ENCODE data around the gene ATP12A.
A peak's percentile ranks its signal among the peaks of the same experiment; 100 is the strongest.
"Not testable (repeated sequence)": the region's sequence is repeated elsewhere in the genome, so short reads cannot be mapped to it uniquely, and the experiment has no call there.

Gene ATP12A

DNA sequence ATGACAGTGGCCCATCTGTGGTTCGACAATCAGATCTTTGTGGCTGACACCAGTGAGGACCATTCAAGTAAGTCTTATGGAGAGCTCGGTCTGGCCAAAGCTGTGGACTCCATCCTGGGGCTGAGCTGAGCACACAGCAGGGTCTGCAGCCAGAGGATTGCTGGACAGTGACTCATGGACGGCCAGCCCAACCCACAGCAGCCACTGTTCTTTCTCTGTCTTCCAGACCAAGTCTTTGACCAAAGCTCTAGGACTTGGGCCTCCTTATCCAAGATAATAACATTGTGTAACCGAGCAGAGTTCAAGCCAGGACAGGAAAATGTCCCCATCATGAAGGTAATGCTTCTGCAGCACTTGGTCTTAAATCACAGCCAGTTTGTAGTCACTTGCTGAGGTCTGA lies 12.4 kb downstream of the ATP12A start:
- DNase-seq, result no peak

DNA sequence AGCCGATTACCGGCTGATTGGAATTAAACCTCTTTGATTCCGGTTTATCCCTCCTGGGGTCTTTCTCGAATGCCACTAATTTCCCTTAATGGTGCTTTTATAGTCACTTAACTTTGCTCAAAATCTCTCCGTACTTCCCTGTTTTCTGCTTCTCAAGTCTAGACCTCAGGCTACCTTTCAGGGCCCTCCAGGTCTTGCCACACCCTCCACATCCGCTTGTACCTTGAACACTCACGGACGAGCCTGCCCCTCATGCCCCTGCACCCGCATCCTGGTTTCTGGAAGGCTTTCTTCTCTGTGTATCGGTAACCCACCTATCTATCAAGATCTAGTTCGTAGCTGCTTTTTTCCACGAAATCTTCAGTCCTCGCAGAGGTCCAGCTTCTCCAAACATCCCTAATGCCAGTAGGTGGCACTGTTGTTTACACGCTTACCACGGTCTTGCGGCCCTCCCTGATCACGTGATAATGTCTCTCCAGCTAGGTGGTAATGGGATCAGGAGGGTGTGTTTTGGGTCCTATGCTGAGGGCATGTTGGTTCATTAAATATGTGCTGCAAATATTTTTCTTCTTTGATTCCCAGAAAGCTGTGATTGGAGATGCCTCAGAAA lies 13.8 kb downstream of the ATP12A start:
- DNase-seq, result peak; percentile 40

DNA sequence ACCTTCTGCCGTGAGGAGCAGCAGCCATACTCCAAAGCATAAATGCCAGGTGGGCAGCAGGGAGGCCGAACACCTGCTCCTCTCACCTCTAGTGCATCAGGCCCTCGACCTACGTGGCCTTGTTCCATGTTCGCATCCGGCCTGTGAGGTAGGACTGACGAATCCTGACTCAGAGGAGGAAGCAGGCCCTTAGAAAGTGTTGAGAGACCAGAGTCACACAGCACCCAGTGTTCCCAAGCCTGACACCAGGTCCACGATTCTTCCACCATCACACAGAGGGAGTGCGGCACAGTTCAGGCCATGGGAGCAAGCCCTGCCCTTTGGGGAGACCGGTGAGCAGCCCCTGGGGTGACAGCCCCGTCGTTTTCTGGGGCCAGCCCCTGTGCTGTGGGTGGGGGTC lies 14.7 kb downstream of the ATP12A start:
- DNase-seq, result no peak

DNA sequence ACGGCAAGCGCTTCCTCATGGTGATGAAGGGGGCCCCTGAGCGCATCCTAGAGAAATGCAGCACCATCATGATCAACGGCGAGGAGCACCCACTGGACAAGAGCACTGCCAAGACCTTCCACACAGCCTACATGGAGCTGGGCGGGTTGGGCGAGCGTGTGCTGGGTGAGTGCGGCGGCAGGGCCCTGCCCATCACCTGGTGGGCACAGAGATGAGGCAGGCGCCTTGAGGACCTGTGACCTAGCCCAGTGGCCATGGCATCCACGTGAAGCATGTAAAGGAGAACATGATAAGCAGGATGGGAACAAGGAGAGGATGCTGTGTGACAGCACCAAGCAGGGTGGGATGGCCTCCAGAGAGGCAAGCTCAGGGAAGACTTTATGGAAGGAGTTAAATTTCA lies 18.5 kb downstream of the ATP12A start:
- DNase-seq, result no peak

DNA sequence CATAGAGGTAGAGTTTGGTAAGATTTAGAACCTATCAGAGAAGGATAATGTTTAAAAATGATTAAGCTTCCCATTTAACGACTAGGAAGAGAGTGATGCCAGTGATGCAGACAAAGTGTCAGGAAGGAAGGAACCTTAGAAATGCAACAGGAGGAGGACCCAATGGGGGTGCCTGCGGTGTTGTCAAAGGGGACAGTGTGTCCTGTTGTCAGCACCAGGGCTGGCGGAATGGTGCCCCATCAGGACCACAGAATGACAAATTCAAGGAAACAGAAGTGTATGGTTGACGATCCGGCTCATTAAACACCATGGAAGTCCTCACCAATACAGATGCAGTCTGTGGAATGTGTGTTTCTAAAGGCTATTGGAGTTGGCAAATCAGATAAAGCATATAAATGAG lies 19.3 kb downstream of the ATP12A start:
- no peak for DNase-seq

DNA sequence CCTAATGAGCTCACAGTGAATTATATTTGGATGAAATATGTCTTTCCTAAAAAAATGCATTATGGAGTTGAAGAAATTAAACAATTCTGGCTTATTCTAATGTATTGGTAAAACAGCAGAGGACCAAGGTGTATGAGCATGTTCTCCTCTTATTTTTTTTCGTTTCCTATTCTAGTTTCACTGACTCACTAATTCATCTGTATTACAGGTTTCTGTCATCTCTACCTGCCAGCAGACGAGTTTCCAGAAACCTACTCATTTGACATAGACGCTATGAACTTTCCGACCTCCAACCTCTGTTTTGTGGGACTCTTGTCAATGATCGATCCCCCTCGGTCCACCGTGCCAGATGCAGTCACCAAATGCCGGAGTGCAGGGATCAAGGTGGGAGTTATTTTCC lies 20.3 kb downstream of the ATP12A start:
- no peak for DNase-seq

DNA sequence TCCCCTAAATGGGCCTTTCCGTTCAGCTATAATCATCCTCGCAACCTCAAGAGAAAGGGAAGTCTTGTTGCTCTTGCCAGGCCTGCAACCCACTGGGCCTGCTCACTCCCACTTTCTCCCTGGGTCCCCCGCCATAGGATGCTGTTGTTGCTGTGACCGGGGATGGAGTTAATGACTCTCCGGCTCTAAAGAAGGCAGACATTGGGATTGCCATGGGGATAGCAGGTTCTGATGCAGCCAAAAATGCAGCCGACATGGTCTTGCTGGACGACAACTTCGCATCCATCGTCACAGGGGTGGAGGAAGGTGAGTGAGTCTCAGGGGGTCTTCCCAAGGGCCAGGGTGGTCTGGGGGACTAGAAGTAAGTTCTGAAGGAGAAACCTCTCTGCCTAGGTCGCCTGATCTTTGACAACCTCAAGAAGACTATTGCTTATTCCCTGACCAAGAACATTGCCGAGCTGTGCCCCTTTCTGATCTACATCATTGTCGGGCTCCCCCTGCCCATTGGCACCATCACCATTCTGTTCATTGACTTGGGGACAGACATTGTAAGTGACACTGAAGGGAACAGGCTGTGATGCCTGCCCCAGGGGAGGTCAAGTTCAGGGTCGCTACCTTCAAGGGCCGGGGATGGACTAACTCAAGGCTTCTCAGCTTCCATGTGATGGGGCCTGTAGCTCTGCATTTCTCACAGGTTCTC lies 26.8 kb downstream of the ATP12A start:
- DNase-seq, result no peak

DNA sequence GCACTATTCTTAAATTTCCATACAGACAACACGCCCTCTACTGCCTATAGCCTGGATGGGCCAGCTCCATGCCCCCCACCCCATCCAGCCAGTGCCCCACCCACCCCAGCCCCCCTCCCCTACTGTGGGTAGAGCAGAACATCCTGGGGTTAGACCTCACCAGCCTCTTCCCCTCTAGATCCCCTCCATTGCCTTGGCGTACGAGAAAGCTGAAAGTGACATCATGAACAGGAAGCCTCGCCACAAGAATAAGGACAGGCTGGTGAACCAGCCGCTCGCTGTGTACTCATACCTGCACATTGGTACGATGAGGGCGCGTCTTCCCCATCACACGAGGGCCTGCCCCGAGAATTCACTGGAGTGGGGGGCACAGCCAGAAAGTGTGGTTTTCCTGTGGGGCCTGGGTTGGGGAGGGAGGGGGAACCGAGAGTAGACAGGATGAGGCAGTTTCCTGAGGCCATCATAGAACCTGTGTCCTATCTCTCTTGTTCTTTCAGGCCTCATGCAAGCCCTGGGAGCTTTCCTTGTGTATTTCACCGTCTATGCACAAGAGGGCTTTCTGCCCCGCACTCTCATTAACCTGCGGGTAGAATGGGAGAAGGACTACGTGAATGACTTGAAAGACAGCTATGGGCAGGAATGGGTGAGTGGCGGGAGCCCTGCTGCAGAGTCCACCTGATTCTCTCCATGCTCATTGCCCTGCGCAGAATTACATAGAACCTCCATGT lies 29.1 kb downstream of the ATP12A start:
- DNase-seq, result no peak

DNA sequence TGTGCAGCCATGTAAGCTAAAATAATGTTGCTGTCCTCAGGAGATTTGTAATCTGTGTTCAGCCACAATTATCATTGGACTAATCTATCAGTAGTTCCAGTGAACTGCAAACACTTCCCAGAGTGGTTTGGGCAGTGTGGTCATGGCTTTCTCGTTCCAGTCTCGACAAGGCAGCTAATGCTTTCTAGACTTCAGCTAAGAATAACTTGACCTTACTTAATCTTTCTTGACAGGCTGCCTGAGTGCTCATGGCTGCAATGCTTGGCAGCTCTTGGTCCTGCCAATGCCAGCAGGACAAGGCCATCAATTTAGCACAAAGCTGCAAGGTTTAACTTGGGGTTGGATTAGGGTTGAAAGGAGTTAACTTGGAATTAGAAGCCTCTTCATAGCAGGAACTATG lies 32.8 kb downstream of the ATP12A start:
- no peak for DNase-seq

DNA sequence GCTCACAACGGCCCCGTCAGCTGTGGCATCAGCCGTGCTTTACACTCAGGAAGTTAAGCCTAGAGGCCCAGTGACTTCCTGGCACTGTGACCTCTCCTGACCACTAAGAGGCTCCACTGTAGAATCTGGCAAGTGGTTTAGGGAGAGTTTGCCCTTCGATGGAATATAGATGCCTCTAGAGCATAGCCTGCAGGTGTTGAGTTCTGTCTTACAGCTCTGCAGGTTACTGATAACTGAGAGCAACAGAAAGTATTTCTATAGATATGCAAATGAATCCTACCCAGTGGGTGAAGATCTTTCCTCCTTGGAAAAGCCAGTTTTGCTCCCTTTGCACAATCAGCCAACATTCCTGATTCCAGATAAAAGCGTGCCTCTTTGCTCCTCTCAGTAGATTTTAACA lies 35.8 kb downstream of the ATP12A start:
- no peak for DNase-seq

DNA sequence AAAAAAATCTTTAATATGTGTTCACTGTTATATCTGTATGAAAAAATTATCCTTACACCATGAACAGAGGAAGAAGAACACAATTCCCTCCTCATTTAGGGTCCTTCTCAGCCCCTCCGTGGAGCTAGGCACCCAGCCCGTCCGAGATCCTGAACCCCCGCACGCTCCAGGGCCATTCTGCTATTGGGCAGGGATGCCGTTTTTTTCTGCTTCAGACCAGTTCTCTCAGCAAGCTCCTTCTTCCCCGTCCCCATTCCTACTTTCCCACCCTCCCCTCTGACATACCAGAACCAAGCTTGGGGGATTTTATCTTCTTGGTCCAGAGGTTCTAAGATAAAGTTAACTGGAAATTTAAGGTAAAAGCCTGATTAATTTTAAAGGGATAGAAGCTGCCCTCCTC lies 36.2 kb downstream of the ATP12A start:
- no peak for DNase-seq

DNA sequence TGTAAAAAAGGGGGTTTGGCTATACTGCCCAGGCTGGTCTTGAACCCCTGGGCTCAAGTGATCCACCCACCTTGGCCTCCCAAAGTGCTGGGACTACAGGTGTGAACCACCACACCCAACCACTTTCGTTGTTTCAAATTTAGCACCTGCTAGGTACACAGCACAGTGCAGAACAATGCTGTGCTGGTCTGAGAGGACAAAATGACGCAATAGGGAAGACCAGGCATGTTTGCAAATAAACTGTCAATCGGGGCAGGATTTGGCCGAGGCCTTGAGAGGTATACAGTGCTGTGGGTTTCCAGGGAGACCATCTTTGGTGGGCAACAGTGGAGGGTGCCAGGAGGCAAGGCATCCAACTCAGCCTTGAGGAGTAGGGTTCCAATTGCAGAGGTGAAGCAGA lies 37.0 kb downstream of the ATP12A start:
- no peak for DNase-seq

DNA sequence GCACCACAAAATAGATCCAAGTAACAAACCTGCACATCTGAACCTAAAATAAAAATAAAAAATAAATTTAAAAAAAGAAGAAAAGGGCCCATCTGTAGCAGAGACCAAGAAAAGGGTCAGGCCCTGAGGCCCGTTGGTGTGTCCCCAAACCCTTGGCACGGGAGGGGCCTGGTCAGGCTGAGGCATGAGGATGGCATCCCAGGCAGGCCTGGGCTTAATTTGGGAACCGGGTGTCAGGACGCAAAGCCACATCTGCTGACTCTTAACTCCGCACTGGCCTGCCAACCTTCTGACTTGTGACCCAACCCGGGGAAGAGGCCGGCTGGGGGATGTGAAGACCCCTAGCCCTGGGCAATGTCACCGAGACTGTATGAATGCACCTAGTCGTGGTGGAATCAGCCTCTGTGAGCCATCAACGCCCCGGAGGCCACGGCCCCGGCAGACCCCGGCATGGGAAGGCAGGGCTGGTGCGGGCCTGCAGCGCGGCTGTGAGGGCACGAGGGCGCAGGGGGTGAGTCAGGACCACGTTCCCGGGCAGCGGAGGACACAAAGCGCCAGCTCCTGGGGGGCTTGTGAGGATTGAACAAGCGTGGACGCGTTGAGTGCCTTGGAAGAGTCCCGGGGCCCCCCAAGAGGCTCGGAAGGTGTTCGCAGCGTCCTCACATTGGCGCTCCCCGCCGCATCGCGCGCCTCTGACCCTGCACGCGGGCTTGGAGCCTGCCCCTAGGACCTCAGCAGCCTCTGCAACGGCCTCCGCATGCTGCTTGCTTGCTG lies 38.2 kb downstream of the ATP12A start:
- no peak for DNase-seq

DNA sequence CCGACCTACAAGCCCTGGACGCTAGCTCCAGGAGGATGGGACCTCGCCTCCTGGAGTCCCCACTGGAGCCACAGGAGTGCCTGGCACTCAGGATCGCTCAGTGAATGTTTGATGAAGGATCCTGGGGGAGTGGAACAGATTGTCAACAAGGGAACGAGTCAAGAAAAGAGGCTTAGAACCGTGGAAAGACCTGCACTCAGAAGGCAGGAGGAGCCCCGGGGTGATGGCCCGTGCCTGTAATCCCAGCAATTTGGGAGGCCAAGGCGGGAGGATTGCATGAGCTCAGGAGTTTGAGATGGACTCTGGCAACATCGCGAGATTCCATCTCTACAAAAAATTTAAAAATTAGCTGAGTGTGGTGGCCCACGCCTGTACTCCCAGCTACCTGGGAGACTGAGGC lies 38.9 kb downstream of the ATP12A start:
- DNase-seq, result no peak

DNA sequence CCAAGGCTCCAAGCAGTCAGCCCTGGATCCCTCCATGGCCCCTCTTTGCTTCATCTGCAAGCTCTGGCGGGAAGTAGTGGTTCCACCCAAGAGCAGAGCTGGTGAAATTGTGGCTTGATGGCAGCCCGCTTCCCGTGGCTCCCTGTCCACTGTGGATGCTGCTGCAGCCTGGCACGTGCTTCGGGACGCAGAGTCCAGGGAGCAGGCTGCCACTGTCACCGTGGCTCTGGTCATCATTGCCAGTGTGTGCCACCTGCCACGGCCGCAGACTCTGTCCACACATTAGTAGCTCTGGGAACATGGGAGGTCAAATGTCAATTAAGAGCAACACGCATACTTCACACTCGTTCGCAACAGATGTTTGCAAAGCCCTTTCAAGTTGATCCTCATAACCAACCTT lies 43.0 kb downstream of the ATP12A start:
- no peak for DNase-seq

DNA sequence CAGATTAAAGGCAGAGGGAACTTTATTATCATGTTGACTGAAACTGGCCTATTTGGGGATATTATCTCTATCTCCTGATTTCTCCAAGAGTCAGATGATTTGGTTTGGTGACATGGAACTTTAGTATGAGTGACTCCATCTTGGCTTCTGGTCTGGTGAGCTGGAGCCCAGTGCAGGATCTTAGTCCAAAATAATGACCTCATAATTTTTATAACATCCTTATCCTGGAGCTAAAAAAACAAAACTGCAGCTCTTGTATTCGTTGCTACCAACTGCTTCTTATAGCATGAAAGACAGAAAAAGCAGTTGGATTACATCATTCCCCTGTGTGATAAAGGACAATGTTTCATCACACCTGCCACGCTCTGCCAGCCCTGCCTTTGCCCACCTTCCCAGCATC lies 44.5 kb downstream of the ATP12A start:
- DNase-seq, result no peak

DNA sequence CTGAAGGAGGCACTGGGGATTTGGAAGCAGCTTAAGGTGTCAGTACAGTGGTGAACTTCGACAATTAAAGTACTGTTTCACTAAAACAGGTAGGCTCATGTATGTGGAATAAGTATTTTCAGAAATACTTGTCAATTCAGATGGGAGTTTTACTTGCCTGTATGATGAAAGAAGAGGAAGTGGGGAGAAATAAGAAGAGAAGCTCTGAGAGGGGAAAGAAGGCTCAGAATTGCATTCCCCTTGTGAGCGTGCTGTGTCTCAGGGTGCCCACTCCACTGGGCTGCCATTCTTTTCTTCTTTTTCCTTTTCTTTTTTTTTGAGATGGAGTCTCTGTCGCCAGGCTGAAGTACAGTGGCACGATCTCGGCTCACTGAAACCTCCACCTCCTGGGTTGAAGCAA lies 45.2 kb downstream of the ATP12A start:
- DNase-seq, result no peak

DNA sequence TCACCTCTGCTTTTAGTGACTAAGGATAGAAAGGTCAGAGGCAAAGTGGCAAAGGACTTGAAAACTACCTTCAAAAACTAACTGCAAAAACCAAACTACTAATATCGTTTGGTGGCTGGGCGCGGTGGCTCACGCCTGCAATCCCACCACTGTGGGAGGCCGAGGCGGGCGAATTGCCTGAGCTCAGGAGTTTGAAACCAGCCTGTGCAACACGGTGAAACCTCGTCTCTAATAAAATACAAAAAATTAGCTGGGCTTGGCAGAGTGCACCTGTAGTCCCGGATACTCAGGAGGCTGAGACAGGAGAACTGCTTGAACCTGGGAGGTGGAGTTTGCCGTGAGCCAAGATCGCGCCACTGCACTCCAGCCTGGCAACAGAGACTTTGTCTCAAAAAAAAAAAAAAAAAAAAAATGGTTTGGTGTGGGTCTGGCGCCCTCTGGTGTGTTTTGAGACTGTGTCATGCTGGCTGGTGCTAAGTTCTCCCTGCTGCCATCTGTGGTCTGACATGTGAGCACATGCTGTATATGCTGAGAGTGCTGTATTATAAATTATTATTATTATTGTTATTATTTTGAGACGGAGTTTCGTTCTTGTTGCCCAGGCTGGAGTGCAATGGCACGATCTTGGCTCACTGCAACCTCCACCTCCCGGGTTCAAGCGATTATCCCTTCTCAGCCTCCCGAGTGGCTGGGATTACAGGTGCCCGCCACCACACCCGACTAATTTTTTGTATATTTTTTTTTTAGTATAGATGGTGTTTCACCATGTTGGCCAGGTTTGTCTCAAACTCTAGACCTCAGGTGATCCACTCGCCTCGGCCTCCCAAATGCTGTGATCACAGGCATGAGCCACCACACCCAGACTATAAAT lies 47.8 kb downstream of the ATP12A start:
- peak; percentile 76 for DNase-seq

DNA sequence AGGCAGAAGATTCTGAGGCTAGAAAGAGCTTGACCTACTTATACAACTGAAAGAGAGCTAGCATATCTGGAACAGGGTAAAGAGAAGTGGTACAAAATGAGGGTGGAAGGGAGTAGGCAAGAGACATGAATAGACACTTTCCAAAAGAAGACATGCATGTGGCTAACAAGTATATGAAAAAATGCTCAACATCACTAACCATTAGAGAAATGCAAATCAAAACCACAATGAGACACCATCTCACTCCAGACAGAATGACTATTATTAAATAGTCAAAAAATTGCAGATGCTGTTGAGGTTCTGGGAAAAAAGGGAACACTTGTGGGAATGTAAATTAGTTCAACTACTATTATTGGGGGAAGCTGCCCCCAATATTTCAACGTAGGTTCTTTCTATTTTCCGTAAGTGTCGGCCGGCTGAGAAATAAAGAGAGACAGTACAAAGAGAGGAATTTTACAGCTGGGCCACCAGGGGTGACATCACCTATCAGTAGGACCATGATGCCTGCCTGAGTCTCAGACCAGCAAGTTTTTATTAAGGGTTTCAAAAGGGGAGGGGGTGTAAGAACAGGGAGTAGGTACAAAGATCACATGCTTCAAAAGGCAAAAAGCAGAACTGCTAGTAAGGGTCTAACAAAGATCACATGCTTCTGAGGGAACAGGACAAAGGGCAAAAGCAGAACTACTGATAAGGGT lies 50.8 kb downstream of the ATP12A start:
- not testable (repeated sequence) for DNase-seq

DNA sequence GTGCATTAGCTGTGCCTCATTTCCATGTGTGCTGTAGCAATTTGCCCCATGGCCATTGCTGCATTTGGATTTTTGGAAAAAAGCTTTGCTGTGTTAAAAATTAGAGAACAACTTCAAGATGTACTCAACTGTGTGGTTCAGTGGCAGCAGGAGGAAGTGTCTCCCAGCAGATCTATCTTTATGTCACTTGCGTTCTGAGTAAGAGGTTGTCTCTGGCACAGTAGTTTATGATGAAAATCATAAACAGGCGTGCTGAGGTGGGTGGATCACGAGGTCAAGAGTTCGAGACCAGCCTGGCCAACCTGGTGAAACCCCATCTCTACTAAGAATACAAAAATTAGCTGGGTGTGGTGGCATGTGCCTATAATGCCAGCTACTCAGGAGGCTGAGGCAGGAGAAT lies 54.7 kb downstream of the ATP12A start:
- DNase-seq, result no peak

DNA sequence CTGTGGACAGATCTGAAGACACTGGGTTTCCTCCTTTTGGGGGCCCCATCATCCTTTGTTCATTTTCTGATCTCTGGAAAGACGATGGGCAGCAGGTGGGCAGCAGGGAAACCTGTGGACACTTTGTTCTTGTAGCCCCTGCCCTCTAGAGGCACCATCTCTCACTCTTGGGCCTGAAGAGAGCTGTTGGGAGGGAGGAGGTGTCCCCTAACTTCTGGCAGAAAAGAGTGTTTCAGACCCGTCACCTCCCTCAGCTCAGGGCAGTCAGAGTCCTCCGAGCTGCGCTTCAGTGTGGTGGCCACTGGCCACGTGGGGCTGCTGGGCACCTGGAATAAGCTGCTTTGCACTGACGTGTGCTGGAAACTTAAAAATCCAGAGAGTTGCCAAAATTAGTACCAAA lies 56.8 kb downstream of the ATP12A start:
- no peak for DNase-seq

DNA sequence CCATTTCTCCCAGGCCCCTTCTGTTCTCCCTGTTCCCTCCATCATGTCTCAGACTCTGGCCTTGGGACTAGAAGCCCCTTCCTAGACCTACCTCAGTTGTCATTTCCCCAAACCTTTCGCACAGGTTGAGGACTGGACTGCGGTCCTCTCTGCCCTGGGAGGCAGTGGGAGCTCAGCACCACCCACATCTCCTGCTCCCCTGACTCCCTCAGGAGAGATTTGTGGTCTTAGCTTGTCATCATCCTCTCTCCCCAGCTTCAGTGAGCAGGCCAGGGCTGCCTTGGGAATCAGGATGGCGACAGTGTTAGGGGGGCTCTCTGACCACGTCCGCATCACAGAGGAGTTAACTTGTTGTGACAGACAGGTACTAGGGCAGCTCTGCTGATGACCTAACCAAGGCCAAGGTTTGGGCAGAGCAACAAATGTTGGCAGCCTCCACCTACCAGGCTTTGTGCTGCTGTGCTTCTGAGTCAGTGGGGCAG lies 58.2 kb downstream of the ATP12A start:
- DNase-seq, result no peak
